Breast epithelium (tissue), 3 donors: ENCODE data around the gene MND1.

Experiments used
- CTCF ChIP-seq, 3 donors: fragments of 450-650 bp; IDR thresholded peaks; one replicate each; pipeline ENCODE4 v1.5.1; 2016 to 2017; ENCODE audit warnings: antibody characterized with exemption in 3 of 3, mild to moderate bottlenecking in 3 of 3, moderate library complexity in 3 of 3
- POLR2A ChIP-seq: fragments of 450-650 bp; IDR thresholded peaks from one replicate; pipeline ENCODE4 v1.6.1; 2016; ENCODE audit warnings: antibody characterized with exemption, mild to moderate bottlenecking, moderate library complexity

- TF ChIP-seq CTCF (IDR thresholded peaks at IDR 0.05) (no peak), POLR2A (no peak)
These were observed 106.0 kb downstream of the MND1 start for GRCh38 chr4:153450544-153450917.
